Measurements from ENCODE around the gene FAM78A. TPM values are rescaled to one million over a fixed set of nuclear protein-coding genes. Genes with fewer than 3 reads are reported as not detected.

Gene FAM78A
- total RNA-seq, 1 experiment from 2014 or later, result not detected

- H3K4me1 Mint-ChIP-seq (ENCODE audit: low read depth, unreplicated experiment), result no peaks in the 10 kb centered on the region
- CTCF ChIA-PET, result no interaction called here
- intact Hi-C loops (cut with micrococcal nuclease; ENCODE audit: unreplicated experiment), result no loop called here
- peaks cover 26% of the 10 kb centered on the region for H3K27me3 Mint-ChIP-seq (ENCODE audit: unreplicated experiment)
- H3K27ac Mint-ChIP-seq (ENCODE audit: unreplicated experiment), result no peak overlapping the region
- TF ChIP-seq, protein P1, sequence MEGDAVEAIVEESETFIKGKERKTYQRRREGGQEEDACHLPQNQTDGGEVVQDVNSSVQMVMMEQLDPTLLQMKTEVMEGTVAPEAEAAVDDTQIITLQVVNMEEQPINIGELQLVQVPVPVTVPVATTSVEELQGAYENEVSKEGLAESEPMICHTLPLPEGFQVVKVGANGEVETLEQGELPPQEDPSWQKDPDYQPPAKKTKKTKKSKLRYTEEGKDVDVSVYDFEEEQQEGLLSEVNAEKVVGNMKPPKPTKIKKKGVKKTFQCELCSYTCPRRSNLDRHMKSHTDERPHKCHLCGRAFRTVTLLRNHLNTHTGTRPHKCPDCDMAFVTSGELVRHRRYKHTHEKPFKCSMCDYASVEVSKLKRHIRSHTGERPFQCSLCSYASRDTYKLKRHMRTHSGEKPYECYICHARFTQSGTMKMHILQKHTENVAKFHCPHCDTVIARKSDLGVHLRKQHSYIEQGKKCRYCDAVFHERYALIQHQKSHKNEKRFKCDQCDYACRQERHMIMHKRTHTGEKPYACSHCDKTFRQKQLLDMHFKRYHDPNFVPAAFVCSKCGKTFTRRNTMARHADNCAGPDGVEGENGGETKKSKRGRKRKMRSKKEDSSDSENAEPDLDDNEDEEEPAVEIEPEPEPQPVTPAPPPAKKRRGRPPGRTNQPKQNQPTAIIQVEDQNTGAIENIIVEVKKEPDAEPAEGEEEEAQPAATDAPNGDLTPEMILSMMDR (IDR thresholded peaks at IDR 0.05; ENCODE audit: unreplicated experiment), result no peak
- no peak for DNase-seq
- no peaks in the 10 kb centered on the region for H3K36me3 Mint-ChIP-seq (ENCODE audit: insufficient read depth, unreplicated experiment)
- BruUV-seq (replicated peaks), result no TSS peak
- no peak overlapping the region for H3K4me3 Mint-ChIP-seq (ENCODE audit: low read depth, unreplicated experiment)
- no peaks in the 10 kb centered on the region for H3K9me3 Mint-ChIP-seq (ENCODE audit: low read depth, unreplicated experiment)
Observed at GRCh38 chr9:131298816-131299215, 22.5 kb upstream of the FAM78A start.

GRCh38 chr9:131298341-131298740 lies 22.0 kb upstream of the FAM78A start:
- TF ChIP-seq, protein P1 (IDR thresholded peaks at IDR 0.05; ENCODE audit: unreplicated experiment), result no peak
- Mint-ChIP-seq H3K36me3 (ENCODE audit: insufficient read depth, unreplicated experiment) (no peaks in the 10 kb centered on the region), H3K27ac (ENCODE audit: unreplicated experiment) (no peak overlapping the region), H3K9me3 (ENCODE audit: low read depth, unreplicated experiment) (no peaks in the 10 kb centered on the region), H3K27me3 (ENCODE audit: unreplicated experiment) (peaks cover 31% of the 10 kb centered on the region), H3K4me1 (ENCODE audit: low read depth, unreplicated experiment) (no peaks in the 10 kb centered on the region), H3K4me3 (ENCODE audit: low read depth, unreplicated experiment) (no peak overlapping the region)
- CTCF ChIA-PET, result no interaction called here
- intact Hi-C loops (cut with micrococcal nuclease; ENCODE audit: unreplicated experiment), result no loop called here
- no peak for DNase-seq
- no TSS peak for BruUV-seq (replicated peaks)

DNA sequence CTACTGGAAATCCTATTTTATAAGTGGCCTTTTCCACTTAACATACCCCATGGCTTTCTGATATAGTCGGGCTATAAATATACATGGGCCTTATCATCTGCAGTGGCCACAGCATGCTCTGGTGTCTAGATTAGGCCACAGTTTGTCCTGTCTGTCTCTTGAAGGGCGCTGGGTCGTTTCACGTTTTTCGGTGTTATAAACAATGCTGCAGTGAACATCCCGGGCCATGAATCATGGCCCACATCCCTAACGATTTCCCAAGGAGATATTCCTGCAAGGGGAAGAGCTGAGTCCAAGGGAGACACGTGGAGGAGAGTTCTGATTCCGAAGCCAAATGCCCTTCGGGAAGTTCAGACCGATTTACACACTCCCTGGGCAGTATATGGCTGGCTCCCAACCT lies 21.6 kb upstream of the FAM78A start:
- TF ChIP-seq, protein P1 (IDR thresholded peaks at IDR 0.05; ENCODE audit: unreplicated experiment), result no peak
- no peaks in the 10 kb centered on the region for H3K9me3 Mint-ChIP-seq (ENCODE audit: low read depth, unreplicated experiment)
- intact Hi-C loops (cut with micrococcal nuclease; ENCODE audit: unreplicated experiment), result no loop called here
- CTCF ChIA-PET, result no interaction called here
- no peak overlapping the region for H3K27ac Mint-ChIP-seq (ENCODE audit: unreplicated experiment)
- no peak overlapping the region for H3K4me3 Mint-ChIP-seq (ENCODE audit: low read depth, unreplicated experiment)
- BruUV-seq (replicated peaks), result no TSS peak
- no peak for DNase-seq
- H3K27me3 Mint-ChIP-seq (ENCODE audit: unreplicated experiment), result peaks cover 36% of the 10 kb centered on the region
- H3K4me1 Mint-ChIP-seq (ENCODE audit: low read depth, unreplicated experiment), result no peaks in the 10 kb centered on the region
- no peaks in the 10 kb centered on the region for H3K36me3 Mint-ChIP-seq (ENCODE audit: insufficient read depth, unreplicated experiment)

- no TSS peak for BruUV-seq (replicated peaks)
- CTCF ChIA-PET, result interaction anchor here (1.0 kb wide), 1 partner anchor 14 kb away, joined by 3 read pairs; no protein-coding TSS in a partner anchor
- H3K9me3 Mint-ChIP-seq (ENCODE audit: low read depth, unreplicated experiment), result no peaks in the 10 kb centered on the region
- no peaks in the 10 kb centered on the region for H3K4me1 Mint-ChIP-seq (ENCODE audit: low read depth, unreplicated experiment)
- peaks cover 45% of the 10 kb centered on the region for H3K27me3 Mint-ChIP-seq (ENCODE audit: unreplicated experiment)
- intact Hi-C loops (cut with micrococcal nuclease; ENCODE audit: unreplicated experiment), result no loop called here
- TF ChIP-seq, protein P1 (IDR thresholded peaks at IDR 0.05; ENCODE audit: unreplicated experiment), result no peak
- no peak overlapping the region for H3K27ac Mint-ChIP-seq (ENCODE audit: unreplicated experiment)
- no peaks in the 10 kb centered on the region for H3K36me3 Mint-ChIP-seq (ENCODE audit: insufficient read depth, unreplicated experiment)
- no peak for DNase-seq
- H3K4me3 Mint-ChIP-seq (ENCODE audit: low read depth, unreplicated experiment), result no peak overlapping the region
Observed at GRCh38 chr9:131296906-131297500, 20.7 kb upstream of the FAM78A start.

All from Calu3 (cell line).